ENCODE results near the gene DENND1A. TPM values are rescaled to one million over a fixed set of nuclear protein-coding genes. Genes with fewer than 3 reads are reported as not detected.
"Not testable (repeated sequence)": the region's sequence is repeated elsewhere in the genome, so short reads cannot be mapped to it uniquely, and the experiment has no call there.

DENND1A gene
- total RNA-seq, 2 donors from 2014 or later, result 12.6 to 22.7 TPM

- no peak for ATAC-seq
Measured at GRCh38 chr9:123893831-123894460, 36.0 kb downstream of the DENND1A start.

DNA sequence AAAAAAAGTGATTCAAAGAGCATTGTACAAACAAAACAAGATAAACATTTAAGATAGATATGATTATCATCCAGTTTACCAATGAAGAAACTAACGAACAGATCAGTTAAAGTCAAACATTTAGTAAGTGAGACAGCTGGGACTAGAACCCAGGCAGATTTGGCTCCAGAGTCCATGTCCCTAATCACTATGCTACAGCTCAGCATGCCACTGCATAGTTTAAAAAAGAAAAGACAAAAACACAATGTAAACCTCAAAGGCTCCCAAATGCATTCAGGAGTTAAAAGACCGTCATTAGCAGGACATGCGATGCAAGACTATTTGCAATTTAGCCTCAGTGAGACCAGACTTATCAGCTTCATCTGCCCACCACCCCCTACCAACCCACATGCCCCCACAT lies 36.8 kb downstream of the DENND1A start:
- Mint-ChIP-seq H3K36me3 (peaks cover 5 to 8% of the 10 kb centered on the region in 2 donors), H3K27ac (no peak overlapping the region), H3K9me3 (peaks cover 0 to 3% of the 10 kb centered on the region in 2 donors)
- ATAC-seq, result no peak
- DNase-seq (ENCODE audit: low spot score in 2 of 2), result no peak

More at GRCh38 chr9:123893831-123894460, 36.0 kb downstream of the DENND1A start:
- Mint-ChIP-seq H3K27ac (no peak overlapping the region), H3K9me3 (no peaks in the 10 kb centered on the region), H3K36me3 (peaks cover 0 to 8% of the 10 kb centered on the region in 2 donors)
- no peak for DNase-seq (ENCODE audit: low spot score in 2 of 2)

DNA sequence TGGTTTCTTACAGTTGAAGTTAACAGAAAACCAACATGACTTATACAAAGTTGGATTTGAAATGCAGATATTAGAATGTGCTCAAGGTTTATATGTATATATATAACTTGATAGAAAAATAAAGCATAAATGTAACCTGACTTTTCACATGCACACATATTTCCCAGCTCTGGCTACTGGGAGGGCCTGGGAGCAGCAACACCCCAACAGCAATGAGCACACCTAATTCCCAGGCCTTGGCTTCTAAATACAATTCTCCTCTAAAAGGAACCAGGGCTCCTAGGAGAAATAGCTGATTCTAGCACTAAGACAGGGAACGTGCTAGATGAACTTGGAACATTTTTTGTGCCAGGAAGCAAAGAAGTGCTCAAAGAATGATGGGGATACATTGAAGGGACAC lies 42.1 kb downstream of the DENND1A start:
- Mint-ChIP-seq H3K36me3 (peaks cover 8 to 10% of the 10 kb centered on the region in 2 donors), H3K9me3 (peaks cover 3 to 6% of the 10 kb centered on the region in 2 donors), H3K27ac (no peak overlapping the region)
- ATAC-seq (no peak), DNase-seq (ENCODE audit: low spot score in 2 of 2) (no peak)

GRCh38 chr9:123885834-123886233 lies 44.1 kb downstream of the DENND1A start:
- ATAC-seq; DNase-seq (ENCODE audit: low spot score in 2 of 2); H3K9me3 Mint-ChIP-seq; H3K36me3 Mint-ChIP-seq: not testable (repeated sequence)
- peak overlapping the region in 1 of 2 donors; percentile 17 for H3K27ac Mint-ChIP-seq

DNA sequence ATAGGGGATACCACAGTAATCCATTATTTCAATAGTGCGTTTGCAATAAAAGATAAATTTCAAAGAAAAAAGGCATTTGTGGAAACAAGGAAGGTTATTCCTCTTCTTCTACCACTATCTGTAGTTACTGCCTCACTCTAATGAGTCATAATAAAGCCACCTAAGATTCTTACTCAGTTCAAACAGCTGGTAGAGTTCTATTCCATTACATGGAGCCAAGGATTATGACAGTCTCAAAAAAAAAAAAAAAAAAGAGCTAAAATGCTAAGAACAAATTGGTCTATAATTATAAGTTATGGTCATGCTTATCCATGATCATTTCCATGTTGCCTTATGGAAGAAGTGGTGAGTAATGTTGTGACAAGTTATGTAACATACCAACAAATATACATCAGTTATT lies 46.3 kb downstream of the DENND1A start:
- H3K27ac Mint-ChIP-seq, result no peak overlapping the region
- ATAC-seq (peak in 1 of 2 donors; percentile 34), DNase-seq (ENCODE audit: low spot score in 2 of 2) (no peak)
- peaks cover 4 to 9% of the 10 kb centered on the region in 2 donors for H3K36me3 Mint-ChIP-seq
- peaks cover 2 to 6% of the 10 kb centered on the region in 2 donors for H3K9me3 Mint-ChIP-seq

DNA sequence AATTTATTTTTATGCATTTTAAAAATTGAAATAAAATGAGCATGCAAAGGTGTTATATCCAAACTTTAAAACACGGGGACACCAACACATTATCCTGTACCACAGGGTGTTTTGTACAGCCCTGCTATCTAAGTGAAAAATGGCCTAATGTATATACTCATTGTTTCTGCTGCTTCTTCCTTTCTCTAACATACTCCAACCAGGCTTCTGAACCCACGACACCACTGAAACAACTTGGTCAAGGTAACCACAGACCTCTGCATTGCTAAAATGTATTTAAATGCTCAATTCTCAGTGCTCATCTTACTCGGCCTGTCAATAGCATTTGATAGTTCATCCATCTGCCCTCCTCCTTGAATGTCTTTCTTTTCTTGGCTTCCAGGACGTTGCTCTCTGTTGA lies 48.3 kb downstream of the DENND1A start:
- Mint-ChIP-seq H3K9me3 (peaks cover 0 to 6% of the 10 kb centered on the region in 2 donors), H3K27ac (no peak overlapping the region), H3K36me3 (peaks cover 0 to 7% of the 10 kb centered on the region in 2 donors)
- DNase-seq (ENCODE audit: low spot score in 2 of 2) (no peak), ATAC-seq (peak in 1 of 2 donors; percentile 34)

DNA sequence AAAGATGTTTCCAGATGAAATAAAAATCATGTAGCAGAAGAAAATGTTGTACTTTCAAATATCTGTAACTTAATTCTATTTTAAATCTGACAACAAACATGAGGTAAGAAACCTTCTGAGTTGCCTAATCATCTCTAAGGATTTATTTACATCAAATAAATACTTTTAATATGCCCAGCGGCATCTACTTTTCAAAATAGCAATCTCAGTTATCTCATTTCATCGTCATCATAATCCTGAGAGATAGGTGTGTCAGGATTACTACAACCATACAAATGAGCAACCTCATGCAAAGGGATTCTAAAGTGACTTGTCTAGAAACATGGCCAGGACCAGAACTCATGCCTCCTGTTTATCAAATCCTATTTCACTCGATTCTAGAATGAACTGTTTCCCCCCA lies 49.5 kb downstream of the DENND1A start:
- H3K36me3 Mint-ChIP-seq, result peaks cover 0 to 13% of the 10 kb centered on the region in 2 donors
- ATAC-seq (no peak), DNase-seq (ENCODE audit: low spot score in 2 of 2) (no peak)
- peaks cover 0 to 6% of the 10 kb centered on the region in 2 donors for H3K9me3 Mint-ChIP-seq
- H3K27ac Mint-ChIP-seq, result no peak overlapping the region

GRCh38 chr9:123876750-123877149 lies 53.2 kb downstream of the DENND1A start:
- no peak for DNase-seq (ENCODE audit: low spot score in 2 of 2)
- H3K9me3 Mint-ChIP-seq, result no peaks in the 10 kb centered on the region
- H3K36me3 Mint-ChIP-seq, result peaks cover 0 to 13% of the 10 kb centered on the region in 2 donors
- H3K27ac Mint-ChIP-seq, result no peak overlapping the region
- ATAC-seq, result no peak

- H3K27ac Mint-ChIP-seq, result no peak overlapping the region
- peaks cover 0 to under 1% of the 10 kb centered on the region in 2 donors for H3K9me3 Mint-ChIP-seq
- no peak for DNase-seq (ENCODE audit: low spot score in 2 of 2)
- H3K36me3 Mint-ChIP-seq, result peaks cover 0 to 7% of the 10 kb centered on the region in 2 donors
- ATAC-seq, result no peak
Measured at GRCh38 chr9:123872710-123873109, 57.2 kb downstream of the DENND1A start.

DNA sequence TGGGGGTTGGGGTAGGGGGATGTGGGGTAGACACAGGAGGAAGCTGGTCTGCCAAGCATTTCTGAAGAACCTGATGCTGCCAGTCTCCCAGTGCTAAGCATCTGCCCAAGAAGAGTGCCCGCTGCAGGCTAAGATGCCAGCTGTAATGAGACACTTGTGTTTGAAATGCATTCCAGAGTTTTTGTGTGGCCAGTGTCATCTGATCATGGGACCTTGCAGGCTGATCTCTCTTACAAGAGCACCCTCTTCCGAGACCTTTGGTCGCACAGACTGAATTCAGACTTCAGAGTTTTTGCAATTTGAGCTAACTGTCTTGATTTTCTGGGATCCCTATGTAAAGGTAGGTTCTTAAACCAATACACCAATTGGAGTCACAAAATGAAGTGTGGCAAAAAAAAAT lies 58.1 kb downstream of the DENND1A start:
- H3K27ac Mint-ChIP-seq, result no peak overlapping the region
- H3K9me3 Mint-ChIP-seq, result peaks cover 0 to 4% of the 10 kb centered on the region in 2 donors
- DNase-seq (ENCODE audit: low spot score in 2 of 2) (no peak), ATAC-seq (no peak)
- H3K36me3 Mint-ChIP-seq, result peaks cover 0 to 7% of the 10 kb centered on the region in 2 donors

DNA sequence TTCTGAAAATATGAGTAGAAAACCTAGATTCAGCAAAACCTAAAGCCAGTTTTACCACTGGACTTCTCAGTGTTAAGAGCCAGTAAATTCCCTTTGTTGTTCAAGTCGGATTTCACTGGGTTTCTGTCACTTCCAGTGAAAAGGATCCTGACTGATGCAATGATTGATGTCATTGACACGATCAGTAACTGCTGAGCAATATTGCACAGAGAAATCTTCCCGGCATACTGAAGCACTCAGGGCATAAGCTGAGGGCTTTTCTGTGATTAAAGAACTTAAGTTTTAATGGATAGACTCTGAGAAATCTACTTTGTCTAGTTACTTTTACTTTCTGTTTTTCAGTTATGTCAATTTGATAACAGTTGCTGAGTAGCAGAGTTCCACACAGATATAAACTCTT lies 61.9 kb downstream of the DENND1A start:
- H3K27ac Mint-ChIP-seq, result peak overlapping the region in 1 of 2 donors; percentile 49
- ATAC-seq (no peak), DNase-seq (ENCODE audit: low spot score in 2 of 2) (no peak)
- H3K9me3 Mint-ChIP-seq, result peaks cover 0 to 4% of the 10 kb centered on the region in 2 donors
- H3K36me3 Mint-ChIP-seq, result no peaks in the 10 kb centered on the region

DNA sequence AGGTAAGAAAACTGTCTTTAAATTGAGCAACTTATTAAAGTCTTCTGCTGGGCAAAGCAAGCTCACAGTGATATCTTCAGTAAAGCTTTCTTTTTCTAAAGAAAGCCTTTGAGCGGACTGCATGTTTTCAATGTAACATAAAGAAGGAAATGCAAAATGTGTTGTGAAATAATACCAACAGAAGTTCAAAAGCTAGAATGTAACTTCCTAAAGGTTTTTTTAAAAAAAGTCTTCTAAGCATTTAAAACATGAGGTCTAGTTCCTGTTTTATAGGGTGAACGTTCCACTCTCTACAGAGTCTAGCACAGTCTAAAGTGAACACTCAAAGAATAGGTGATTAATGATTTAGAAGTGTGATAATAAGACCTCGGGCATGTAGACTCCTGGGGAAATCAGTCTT lies 62.9 kb downstream of the DENND1A start:
- DNase-seq (ENCODE audit: low spot score in 2 of 2) (no peak), ATAC-seq (no peak)
- Mint-ChIP-seq H3K36me3 (no peaks in the 10 kb centered on the region), H3K27ac (peak overlapping the region in 1 of 2 donors; percentile 49), H3K9me3 (peaks cover 0 to 4% of the 10 kb centered on the region in 2 donors)

- Mint-ChIP-seq H3K9me3 (peaks cover 0 to 4% of the 10 kb centered on the region in 2 donors), H3K36me3 (no peaks in the 10 kb centered on the region), H3K27ac (no peak overlapping the region)
- DNase-seq (ENCODE audit: low spot score in 2 of 2), result no peak
- ATAC-seq, result no peak
Measured at GRCh38 chr9:123866497-123866896, 63.4 kb downstream of the DENND1A start.

DNA sequence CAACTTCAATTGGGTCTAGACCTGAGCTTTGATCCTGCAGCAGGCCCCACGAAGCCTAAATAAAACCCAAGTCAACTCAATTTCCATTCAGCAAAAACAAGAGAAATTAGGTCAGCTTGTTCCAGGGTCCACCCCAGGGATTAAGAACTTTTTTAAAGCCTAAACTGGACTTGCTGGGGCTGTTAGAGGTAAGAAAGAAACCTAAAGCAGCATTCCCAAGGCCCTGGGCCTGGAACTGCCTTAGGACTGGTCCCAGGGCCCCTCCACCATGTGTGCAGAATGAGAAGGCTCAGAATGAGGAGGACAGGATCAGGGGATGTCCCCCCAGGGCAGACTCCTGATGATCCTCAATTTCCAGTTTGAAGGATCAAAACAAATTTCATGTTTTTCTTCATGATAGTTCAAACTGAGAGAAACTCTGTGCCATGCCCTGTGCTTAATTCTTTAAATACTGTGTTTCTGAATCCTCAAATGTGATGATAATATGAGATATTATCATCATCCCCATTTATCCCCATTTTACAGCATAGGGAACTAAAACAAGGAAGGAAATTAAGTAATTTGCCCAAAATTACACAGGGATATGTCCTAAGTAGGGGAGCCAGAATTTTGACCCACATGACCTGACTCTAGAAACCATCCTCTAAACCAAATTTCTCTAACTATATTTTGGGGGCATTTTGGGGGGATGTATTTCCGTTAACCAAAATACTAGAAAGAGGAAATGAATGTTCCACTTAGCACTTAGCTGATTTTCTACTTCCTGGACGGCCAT lies 64.5 kb downstream of the DENND1A start:
- Mint-ChIP-seq H3K27ac (no peak overlapping the region), H3K9me3 (peaks cover 0 to 4% of the 10 kb centered on the region in 2 donors), H3K36me3 (no peaks in the 10 kb centered on the region)
- DNase-seq (ENCODE audit: low spot score in 2 of 2), result no peak
- ATAC-seq, result no peak

DNA sequence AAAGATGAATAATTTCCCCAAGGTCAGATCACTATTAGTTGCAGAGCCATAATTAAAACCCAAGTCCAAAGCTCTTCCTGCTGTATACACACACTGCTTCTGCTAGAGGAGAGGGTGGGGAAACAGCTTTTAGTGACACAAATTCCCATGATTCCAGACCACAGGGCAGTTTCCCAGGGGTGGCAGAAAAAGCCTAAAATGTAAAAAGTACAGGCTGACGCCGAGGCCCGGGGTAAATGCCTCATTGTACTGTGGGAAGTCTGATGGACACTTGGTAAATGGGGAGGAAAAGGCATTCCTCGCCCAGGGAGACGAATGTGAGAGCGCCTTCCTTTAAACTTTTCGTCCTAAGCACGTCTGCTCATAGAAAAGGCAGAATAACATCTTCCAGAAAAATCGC lies 65.7 kb downstream of the DENND1A start:
- H3K27ac Mint-ChIP-seq, result no peak overlapping the region
- H3K36me3 Mint-ChIP-seq, result no peaks in the 10 kb centered on the region
- DNase-seq (ENCODE audit: low spot score in 2 of 2), result no peak
- ATAC-seq, result no peak
- H3K9me3 Mint-ChIP-seq, result peaks cover 0 to 4% of the 10 kb centered on the region in 2 donors

DNA sequence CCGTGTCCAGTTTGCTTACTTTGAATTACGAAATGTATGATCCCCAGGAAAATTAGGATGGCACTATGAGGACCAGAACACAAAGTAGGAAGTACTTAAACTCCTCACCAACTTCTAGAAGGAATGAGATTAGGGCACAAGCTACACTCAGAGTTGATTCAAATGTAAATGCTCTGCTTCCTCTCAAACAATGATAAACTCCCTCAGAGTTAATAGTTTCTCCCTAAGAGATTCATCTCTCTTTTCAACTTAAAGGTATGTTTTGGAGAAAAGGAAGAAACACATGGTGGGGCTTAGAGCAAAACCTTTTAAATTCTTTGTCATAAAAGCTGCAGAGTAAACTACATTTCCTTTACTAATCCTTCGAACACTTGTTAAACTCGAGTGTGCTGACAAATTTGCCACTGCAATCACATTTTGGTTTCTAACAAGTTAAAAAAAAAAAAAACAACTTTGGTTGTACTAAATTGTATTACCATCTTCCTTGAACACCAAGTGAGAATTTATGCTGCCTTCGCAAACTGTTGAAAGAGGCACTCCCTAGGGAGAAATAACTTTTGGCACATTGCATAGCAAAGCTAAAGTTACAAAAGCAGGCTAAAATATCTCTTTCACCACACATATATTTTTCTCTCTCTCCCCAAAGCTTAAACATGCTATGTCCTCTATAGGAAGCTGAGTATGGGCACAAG lies 66.6 kb downstream of the DENND1A start:
- Mint-ChIP-seq H3K36me3 (no peaks in the 10 kb centered on the region), H3K9me3 (peaks cover 0 to 4% of the 10 kb centered on the region in 2 donors), H3K27ac (no peak overlapping the region)
- no peak for ATAC-seq
- DNase-seq (ENCODE audit: low spot score in 2 of 2), result no peak

DNA sequence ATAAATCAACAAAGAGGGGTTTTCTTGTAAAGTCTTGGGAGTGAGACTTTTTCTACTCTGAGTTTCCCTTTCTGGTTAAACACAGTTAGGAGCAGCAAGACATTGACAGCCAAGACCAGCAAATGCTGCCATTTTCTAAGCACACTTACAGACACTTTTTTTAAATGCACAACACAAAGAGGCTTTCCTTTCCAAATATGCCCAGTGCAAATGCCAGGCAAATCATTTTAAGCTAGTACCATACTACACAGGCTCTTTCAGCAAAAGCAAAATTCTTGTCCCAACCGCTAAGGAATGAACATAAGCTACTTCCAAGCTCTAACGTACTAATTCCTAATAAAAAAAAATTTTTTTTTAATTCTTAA lies 68.2 kb downstream of the DENND1A start:
- Mint-ChIP-seq H3K36me3 (peaks cover 0 to 6% of the 10 kb centered on the region in 2 donors), H3K27ac (no peak overlapping the region), H3K9me3 (peaks cover 0 to 2% of the 10 kb centered on the region in 2 donors)
- ATAC-seq (no peak), DNase-seq (ENCODE audit: low spot score in 2 of 2) (no peak)

All from activated naive CD4-positive, alpha-beta T cell treated with anti-CD3 and anti-CD28 coated beads, Interleukin-2, amount 50 U/mL, for 72 hours (primary cell).